Fibroblast of villous mesenchyme (primary cell): ENCODE measurements around the gene PMPCA. TPM values are rescaled to one million over a fixed set of nuclear protein-coding genes. Genes with fewer than 3 reads are reported as not detected.

Experiments used
- DNase-seq: peaks from one replicate; pipeline ENCODE4 v3.0.0-alpha.2; 2010; ENCODE audit warnings: low read depth
- H3K4me3 ChIP-seq: 2 replicates; pipeline ENCODE4 v1.5.1; 2011; ENCODE audit warnings: low read depth, mild to moderate bottlenecking, low read length
- total RNA-seq: library from RNA; depleted of rRNA; stranded (reverse); fragments of >200 nt; gene quantifications from 2 replicates; pipeline ENCODE4 v1.2.3, GENCODE V29; 2012
- TF ChIP-seq, protein P1 (sequence below): IDR thresholded peaks from 2 replicates; pipeline ENCODE4 v1.5.1; 2012; ENCODE audit warnings: low read depth, mild to moderate bottlenecking, low read length; ENCODE audit not compliant: insufficient read depth

The PMPCA gene
- total RNA-seq, 1 donor, result 48.8 TPM

DNA sequence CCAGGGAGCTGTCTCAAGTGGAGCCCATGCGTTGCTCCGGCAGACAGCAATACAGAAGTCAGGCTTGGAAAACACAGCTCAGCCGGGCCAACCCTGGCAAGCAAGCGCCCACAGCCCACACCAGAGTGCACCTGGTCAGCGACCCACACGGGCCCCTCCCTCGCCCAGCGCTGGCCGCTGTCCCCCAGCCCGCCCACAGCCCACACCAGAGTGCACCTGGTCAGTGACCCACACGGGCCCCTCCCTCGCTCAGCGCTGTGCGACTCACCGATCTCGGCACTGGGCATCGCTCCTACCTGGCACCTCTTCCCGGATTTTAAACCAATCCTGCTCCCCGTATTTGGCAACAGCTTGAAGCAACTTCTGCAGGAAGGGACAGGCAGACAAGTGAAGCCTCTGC, 23.2 kb upstream of the PMPCA start:
- TF ChIP-seq, protein P1, sequence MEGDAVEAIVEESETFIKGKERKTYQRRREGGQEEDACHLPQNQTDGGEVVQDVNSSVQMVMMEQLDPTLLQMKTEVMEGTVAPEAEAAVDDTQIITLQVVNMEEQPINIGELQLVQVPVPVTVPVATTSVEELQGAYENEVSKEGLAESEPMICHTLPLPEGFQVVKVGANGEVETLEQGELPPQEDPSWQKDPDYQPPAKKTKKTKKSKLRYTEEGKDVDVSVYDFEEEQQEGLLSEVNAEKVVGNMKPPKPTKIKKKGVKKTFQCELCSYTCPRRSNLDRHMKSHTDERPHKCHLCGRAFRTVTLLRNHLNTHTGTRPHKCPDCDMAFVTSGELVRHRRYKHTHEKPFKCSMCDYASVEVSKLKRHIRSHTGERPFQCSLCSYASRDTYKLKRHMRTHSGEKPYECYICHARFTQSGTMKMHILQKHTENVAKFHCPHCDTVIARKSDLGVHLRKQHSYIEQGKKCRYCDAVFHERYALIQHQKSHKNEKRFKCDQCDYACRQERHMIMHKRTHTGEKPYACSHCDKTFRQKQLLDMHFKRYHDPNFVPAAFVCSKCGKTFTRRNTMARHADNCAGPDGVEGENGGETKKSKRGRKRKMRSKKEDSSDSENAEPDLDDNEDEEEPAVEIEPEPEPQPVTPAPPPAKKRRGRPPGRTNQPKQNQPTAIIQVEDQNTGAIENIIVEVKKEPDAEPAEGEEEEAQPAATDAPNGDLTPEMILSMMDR, result no peak
- DNase-seq, result no peak
- no peak overlapping the region for H3K4me3 ChIP-seq

GRCh38 chr9:136389396-136389795, 21.1 kb upstream of the PMPCA start:
- TF ChIP-seq, protein P1, result no peak
- H3K4me3 ChIP-seq, result no peak overlapping the region
- no peak for DNase-seq

DNA sequence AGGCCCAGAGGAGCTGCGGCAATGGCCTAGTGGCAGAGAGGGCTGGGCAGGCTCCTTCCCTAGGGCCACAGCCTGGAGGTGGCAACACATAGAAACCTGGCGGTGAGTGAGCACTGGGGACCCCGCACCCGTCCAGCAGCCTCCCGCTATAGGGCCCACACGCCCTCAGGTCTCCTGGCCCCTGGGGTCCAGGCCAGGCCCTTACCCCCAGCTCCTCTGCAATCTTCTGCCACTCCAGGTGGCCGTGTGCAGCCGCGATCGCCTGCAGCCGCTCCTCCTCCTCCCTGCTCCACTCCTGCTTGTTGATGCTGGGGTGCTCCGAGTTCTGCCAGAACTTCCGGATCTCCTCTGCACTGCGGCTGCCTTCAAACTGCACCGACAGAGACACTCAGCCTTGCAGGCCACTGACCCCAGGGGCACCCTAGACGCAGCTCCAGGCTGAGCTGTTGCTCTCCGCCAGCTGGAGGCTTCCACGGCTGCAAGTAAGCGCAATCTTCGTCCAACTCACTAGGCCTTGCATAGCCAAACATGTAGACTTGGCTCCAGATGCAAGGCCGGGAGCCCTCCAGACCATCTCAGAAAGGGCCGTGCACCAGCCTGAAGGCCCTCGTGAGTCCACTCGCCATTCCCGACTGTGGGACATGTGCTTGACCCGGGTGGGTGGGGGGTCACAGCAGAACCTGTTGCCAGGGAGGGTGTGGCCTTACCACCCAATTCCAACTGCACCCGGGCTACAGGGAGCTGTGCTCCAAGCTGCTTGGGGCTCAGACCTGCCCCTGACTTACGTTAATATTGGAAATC, 18.5 kb upstream of the PMPCA start:
- no peak for DNase-seq
- TF ChIP-seq, protein P1, result no peak
- H3K4me3 ChIP-seq, result no peak overlapping the region

DNA sequence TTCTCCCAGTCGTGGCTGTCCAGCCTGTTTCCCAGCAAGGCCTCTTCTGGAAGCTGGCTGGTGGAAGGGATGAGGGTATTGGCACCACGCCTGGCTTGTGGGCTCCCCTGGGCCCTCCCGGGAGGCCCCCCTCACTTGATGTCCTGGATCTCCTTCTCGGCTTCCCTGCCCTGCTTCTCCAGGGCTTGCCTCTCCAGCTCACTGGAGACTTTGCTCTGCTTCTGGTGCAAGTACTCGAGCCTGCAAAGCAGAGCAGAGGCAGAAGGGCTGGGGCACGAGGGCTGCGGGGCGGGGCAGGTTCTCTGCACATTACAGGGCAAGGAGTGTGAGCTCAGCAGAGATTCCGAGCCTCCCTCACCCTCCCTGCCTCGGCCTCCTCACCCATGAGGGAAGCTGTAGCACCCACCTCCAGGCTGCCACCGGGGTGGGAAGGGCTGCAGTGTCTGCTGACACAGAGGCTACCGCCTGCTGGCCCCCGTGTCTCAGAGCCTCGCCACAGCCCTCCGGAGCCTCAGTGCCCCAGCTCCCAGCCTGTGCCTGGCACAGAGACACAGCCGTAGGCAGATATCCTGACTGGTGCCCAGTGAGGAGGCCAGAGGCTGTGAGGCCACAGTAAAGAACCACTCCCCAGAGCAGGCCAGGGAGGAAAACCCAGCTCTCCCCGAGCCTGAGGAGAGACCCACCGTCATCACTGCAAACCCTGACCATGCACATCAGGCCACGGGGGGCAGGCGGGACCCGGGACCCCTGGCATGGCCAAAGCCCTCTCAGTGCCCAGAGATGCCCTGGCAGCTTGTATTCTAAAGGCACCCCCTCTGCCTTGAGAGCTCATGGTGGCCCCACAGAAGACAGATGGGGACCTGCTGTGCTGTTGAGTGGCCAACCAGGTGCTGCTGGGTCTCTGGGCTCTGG, 17.7 kb upstream of the PMPCA start:
- no peak overlapping the region for H3K4me3 ChIP-seq
- TF ChIP-seq, protein P1, result no peak
- no peak for DNase-seq

DNA sequence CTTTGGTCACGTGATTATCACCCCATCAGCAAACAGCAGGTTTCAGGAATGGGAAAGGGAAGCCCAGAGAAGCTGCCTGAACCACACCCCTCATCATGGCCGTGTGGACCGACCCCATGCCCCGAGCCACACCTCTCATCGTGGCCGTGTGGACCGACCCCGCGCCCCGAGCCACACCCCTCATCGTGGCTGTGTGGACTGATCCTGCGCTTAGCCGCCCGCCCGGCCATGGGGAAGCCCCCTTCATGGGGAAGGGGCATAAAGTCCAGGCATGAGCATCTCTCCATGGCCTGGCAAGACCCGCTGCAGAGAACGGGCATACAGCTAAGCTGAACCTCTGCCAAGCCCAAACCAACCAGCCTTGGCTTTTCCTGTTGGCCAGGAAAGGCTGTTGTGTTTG, 16.9 kb upstream of the PMPCA start:
- DNase-seq, result no peak
- no peak overlapping the region for H3K4me3 ChIP-seq
- TF ChIP-seq, protein P1, result no peak

DNA sequence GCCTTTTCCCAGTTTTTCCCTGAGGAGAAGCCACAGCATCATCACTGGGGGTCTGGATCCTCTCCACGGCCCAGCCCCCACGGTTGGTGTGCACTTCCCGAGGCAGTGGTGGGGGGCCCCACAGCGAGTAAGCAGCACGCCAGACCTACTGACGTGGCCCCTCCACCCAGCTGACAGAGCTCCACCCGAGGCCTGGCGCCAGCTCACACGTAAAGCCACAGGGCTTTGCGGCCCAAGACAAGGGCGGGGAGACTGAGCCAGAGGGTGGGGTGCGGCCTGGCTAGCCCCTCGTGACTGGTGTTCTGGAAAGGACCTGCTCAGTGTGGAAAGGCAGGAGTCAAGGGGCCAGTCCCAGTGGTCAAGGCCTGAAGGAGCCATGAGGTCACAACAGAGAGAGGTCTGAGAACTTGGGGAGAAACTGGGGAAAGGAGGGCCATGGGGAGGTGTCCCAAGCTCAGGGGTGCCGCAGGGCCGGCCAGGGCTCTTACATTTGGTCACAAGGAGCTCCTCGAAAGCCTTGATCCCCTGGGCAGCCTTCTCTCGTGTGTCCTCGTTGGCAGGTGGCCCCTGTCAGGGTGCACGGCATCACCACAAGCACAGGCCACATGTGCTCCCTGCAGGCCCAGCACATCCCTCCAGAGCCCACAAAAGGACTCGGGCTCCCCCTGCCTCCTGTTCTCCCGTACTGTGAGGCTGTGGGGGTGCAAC, 16.0 kb upstream of the PMPCA start:
- peak; percentile 11 for DNase-seq
- TF ChIP-seq, protein P1, result no peak

More for the DNA sequence above, 16.0 kb upstream of the PMPCA start:
- no peak overlapping the region for H3K4me3 ChIP-seq
